ENCODE data around the gene UBD.

Gene UBD

GRCh38 chr6:29561091-29561490 lies 1.6 kb upstream of the UBD start:
- no peak for DNase-seq

- DNase-seq: no peak
These were observed 973 bp downstream of the UBD start for GRCh38 chr6:29558439-29559079.

DNA sequence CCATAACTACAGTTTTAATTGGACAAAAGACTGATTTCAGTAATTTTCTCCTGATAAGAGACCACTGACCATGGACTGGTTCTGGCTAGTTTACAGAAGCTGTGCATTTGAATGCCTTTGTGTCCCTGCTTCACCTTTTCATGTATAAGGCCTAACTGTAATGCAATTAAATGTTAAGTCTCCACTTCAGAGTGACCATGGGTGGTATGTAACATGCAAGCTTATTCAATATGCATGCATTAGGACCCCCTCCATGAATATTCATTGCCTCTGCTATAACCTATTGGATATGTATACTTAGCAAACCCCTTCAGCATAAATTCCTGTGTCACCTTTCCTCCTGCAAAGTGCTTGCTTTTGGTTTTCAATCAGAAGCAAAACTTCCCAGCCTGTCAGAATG lies 2.2 kb downstream of the UBD start:
- no peak for DNase-seq

DNA sequence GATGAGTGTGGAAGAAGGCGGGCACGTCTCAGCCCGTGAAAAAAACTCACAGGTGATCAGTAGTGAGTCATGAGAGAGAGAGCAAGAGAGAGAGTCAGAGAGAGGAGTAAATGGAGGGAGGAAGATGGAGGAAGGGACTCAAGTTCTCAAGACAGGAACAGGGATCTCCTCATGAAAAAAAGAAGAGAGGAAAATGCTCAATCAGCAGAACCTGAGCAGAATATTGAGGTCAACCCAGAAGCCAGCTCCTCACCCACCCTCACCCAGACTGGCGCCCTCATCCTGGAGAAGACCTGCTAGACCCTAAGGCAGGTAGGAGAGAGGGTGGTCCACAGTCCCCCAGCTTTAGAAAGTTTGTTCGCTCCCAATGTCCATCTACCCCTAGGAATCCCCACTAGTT lies 4.8 kb downstream of the UBD start:
- DNase-seq: no peak

DNA sequence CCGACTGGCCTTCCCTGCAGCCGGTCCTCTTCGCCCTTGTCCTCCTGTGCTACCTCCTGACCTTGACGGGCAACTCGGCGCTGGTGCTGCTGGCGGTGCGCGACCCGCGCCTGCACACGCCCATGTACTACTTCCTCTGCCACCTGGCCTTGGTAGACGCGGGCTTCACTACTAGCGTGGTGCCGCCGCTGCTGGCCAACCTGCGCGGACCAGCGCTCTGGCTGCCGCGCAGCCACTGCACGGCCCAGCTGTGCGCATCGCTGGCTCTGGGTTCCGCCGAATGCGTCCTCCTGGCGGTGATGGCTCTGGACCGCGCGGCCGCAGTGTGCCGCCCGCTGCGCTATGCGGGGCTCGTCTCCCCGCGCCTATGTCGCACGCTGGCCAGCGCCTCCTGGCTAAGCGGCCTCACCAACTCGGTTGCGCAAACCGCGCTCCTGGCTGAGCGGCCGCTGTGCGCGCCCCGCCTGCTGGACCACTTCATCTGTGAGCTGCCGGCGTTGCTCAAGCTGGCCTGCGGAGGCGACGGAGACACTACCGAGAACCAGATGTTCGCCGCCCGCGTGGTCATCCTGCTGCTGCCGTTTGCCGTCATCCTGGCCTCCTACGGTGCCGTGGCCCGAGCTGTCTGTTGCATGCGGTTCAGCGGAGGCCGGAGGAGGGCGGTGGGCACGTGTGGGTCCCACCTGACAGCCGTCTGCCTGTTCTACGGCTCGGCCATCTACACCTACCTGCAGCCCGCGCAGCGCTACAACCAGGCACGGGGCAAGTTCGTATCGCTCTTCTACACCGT lies 6.1 kb downstream of the UBD start:
- peak; percentile 86 for DNase-seq

DNA sequence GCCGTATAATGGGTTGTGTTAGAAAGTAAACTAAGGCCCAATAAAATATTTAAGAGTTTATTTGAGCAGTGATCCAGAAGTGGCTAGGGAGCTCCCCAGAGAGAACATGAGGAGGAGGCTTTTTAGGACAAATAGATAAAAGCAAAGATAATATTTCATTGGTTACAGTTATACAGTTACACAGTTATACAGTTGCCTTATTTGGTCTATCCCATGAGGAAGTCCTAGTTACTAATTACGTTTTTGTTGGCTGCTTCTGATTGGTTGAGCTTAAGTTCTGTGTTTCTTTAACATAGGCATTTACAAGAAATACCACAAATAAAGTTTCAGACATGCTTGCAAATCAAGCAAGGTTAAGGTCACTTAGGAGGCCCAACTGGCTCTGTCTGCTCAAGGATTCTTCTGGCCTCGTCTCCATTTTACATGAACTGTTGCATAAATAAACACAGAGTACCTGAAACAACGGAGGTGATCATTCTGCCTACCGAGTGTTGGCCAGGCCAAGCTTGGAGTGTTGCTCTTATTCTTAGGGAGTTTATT lies 7.0 kb downstream of the UBD start:
- DNase-seq: peak; percentile 25

GRCh38 chr6:29547573-29547972 lies 12.0 kb downstream of the UBD start:
- DNase-seq: no peak

DNA sequence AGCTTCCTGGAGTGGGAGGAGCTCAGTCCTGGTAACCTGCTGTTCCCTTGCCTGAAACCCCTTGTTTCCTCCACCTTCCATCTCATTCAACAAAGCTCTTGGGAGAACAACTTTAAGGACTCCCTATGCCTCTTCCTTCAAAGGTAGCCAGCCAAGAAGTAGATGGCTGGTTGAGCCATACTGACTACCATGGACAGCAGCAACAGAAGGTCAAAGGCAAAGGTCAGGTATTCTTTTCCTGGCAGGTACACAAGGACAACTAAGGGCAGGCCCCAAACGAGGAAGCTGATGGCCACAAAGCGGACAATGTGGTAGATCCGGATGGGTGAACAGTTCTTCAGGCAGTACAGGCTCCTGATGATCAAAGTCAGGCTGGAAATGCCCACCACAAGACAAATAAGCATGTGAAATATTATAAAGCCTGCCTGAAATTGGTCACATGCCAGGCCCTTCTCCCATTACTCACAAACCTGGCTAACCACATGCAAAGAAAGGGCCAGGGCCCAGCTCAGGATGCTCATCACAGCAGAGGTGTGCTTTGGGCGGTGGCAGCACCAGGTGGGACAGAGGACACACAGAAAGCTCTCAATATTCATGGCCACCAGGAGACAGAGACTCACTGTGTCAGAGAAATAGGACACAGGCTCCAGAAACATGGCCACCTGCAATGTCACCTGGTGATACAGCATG lies 21.7 kb downstream of the UBD start:
- DNase-seq: no peak

DNA sequence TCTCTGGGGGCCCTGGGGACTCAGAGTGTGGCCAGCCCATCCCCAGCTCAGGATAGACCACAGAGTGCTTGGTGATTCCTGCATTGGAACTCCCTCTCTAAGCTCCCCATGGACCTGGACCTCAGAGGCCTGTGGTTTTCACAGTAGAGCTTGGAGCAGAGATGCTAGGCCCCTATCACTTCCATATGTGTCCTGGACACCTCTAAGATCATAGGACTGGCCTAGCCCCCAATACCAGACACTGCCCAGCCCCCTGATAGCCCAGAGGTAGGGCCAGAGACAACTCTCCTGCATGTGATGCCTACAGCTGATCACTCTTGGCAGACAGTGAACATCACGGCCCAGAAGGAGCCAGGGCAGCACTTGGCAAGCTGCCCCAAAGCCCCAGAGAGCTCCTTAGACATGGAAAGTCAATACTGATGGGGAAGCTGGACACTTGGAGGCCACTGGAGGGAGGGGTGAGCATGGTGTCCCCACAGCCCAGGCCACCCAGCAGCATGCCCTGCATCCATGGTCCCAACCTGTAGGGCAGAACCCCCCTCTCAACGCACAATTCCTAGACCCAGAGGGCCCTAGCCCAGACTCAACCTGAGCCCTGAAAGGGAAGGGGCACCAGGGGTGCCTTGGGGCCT lies 27.1 kb downstream of the UBD start:
- DNase-seq: no peak

GRCh38 chr6:29531668-29532067 lies 27.9 kb downstream of the UBD start:
- no peak for DNase-seq

DNA sequence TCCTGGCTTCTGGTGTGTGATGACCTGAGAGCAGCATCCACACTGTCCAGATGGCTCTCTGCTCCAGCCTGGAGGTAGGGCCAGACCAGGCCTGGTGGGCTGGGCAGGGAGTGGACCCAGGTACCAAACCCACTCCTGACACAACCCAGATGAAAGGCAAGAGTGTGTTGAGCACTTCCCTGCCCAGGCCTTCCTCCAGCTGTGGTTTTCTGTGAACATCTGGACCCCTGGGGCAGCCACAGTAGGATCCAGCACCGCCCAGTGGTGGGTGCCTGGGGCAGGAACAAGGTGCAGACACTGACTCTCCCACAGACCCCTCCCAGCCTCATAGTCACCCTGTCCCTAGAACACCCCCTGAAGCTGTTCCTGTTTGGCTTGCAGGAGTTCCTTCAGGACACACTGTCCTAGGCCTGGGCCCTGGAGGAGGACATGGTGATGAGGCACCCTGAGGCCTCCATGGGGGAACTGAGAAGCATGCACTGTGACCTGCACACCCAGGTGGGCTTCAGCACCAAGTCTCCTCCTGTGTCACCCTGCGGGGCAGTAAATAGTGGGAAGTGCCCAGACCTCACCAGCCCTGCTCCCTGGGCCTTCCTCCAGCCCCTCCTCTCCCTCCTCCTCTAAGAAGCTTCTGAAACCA lies 28.7 kb downstream of the UBD start:
- DNase-seq: no peak

DNA sequence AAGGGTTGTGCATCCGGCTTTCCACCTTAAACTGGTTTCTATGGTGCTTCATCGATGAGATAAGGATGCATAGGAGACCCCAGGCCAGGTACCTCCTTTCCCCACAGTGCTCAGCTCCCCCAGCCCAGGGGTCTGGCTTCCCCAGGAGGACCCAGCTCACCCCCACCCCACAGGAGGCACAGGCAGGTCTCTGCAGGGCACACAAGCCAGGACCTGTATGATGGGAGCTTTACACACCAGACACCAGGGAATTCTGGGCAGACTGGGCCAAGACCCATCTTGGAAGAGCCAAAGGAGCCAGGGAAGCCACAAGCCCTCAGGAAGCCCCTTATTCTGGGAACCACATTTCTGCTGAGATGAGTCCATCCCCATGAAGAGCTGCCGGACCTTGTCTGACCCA lies 29.6 kb downstream of the UBD start:
- no peak for DNase-seq

DNA sequence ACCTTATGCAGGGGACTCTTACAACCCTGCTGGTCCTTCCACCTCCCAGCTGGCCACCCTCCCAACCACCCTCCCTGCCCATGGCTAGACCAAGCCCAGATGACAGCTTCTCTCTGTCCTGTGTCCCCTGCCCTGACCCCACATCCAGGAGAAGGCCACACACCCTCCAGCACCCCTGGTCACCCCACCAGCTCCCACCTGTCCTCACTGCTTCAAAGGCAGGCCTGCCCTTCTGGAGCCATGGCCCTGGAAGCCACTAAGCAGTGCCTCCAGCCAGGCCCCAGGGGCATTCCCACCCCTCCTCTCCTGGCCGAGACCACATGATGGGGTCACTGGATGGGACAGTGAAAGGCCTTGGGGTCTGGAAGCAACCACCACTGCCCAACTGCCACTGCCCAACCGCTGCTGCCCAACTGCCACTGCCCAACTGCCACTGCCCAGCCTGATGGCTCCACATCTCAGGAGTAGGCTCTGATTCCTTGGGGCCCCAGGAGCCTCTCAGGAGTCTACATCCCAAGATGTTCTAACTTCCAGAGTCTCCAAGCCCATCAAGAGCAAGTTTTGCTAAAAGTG lies 30.5 kb downstream of the UBD start:
- no peak for DNase-seq

DNA sequence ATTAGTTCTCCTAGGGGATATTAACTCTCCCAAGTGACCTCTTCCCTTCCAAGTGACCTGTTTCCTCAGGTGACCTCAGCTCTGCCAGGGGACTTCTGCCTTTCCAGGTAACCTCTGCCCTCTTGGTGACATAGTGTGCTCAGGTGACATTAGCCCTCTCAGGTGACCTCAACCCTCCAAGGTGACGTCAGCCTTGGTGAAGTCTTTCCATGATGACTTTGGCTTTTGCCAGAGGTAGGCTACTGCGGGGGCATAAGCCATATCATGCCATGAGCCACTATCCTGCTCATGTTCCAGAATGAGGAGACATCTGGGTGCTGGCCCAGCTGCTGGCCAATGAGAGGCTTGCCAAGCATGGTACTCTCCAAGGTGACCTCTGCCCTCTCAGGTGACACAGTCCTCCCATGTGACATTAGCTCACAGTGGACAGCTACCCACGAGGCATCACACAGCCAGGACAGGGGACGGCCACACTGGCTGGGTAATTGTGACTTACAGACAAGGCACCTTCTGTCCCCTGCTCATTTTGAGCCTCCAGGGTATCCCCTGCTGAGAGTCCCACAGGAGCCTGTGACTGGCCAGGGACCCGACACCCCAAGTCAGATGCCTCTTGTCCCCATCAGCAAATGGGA lies 31.1 kb downstream of the UBD start:
- DNase-seq: no peak

DNA sequence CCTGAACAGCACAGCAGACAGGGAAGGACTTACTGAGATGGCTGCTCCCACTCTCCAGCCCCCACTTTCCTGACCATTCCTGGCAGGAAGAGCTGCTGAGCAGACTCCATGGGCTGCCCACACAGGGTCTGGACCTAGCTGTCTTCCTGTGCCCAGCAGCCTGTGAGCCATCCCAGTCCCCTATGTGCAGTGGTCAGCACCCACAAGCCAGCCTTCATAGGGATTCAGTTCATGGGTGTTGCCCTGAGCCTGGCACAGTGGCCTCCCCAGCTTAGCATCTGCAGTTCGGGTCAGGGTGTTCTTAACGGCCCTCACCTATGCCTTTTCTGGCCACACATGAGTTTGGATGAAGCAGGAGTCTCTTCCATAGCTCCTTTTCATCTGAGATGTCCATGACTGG lies 32.0 kb downstream of the UBD start:
- DNase-seq: no peak

- DNase-seq: no peak
These were observed 32.4 kb downstream of the UBD start for GRCh38 chr6:29527126-29527525.

GRCh38 chr6:29525311-29525639 lies 34.3 kb downstream of the UBD start:
- no peak for DNase-seq

GRCh38 chr6:29524444-29525310 lies 34.9 kb downstream of the UBD start:
- no peak for DNase-seq

DNA sequence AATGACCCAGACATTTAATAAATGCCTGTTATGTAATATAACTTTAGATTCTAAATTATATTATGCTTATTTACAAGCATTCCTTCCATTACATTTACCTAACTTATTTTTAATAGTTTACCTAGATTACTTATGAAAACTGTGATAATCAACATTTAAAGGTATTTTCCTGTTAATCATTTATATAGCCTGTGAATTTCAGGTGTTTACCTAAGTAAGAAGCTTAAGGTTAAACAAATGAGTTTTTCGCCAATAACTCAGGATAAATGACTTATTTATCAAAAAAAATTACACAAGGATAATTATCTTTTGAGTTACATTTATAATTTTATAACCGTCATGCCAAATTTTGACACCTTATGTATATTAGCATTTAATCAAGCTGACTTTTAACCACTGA lies 35.5 kb downstream of the UBD start:
- no peak for DNase-seq

- no peak for DNase-seq
These were observed 37.3 kb downstream of the UBD start for GRCh38 chr6:29522227-29522626.

Measured in retina (tissue), 1 donor.